ENCODE data around the gene BAZ2B.

DNA sequence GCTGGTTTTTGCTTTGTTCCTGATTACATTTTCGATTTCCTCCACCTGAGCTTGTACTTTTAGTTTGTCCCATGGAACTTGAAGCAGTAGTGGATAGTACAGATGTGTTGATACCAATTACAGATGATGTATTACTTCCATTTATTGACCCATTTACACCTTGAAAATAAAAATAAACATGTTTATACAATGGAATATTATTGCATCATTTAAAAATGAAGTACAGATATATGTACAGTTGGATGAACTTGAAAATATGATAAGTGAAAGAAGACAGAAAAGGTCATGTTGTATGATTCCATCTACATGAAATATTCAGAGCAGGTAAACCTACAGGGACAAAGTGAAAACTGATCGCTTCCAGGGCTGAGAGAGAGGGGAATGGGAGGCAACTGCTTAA is 169.5 kb downstream of the BAZ2B start:
- TF ChIP-seq FOXM1 (IDR thresholded peaks at IDR 0.05; ENCODE audit: borderline replicate concordance): no peak
- no peak for TF ChIP-seq SUZ12 (IDR thresholded peaks at IDR 0.05)
- TF ChIP-seq CTBP1 (IDR thresholded peaks at IDR 0.05; ENCODE audit: borderline replicate concordance): no peak
- no peak for TF ChIP-seq BHLHE40 (IDR thresholded peaks at IDR 0.05; ENCODE audit: borderline replicate concordance)
- no peak for TF ChIP-seq L3MBTL2 (conservative IDR thresholded peaks at IDR 0.05)
- TF ChIP-seq FOXA1 (IDR thresholded peaks at IDR 0.05): no peak
- TF ChIP-seq NFRKB (IDR thresholded peaks at IDR 0.05): no peak
- TF ChIP-seq SP1 (IDR thresholded peaks at IDR 0.05): no peak
- no peak for TF ChIP-seq FOXK2 (IDR thresholded peaks at IDR 0.05)
